GM23338 (cell line): Measurements from ENCODE around the gene HNF1A. TPM values are rescaled to one million over a fixed set of nuclear protein-coding genes. Genes with fewer than 3 reads are reported as not detected.

Experiments used
- ATAC-seq: fragments of 200-7000 bp; cut with Tn5 transposase; 3 replicates; pipeline ENCODE4 v1.9.1; 2020
- DNase-seq: peaks from one replicate; pipeline ENCODE4 v3.0.0-alpha.2; 2015; ENCODE audit warnings: low spot score
- H2AFZ ChIP-seq: fragments of 200-600 bp; sonication (generic); 2 replicates; pipeline ENCODE4 v1.8.0; 2016; ENCODE audit warnings: antibody characterized with exemption, mild to moderate bottlenecking, moderate library complexity
- H3F3A ChIP-seq: fragments of 200-600 bp; sonication (generic); replicated peaks from 2 replicates; pipeline ENCODE4 v1.8.0; 2017; ENCODE audit warnings: antibody characterized with exemption, mixed run types, low read depth
- H3K27ac ChIP-seq: fragments of 200-600 bp; sonication (generic); 2 replicates; pipeline ENCODE4 v1.6.1; 2016; ENCODE audit warnings: low read depth
- H3K27me3 ChIP-seq: fragments of 200-600 bp; sonication (generic); 2 replicates; pipeline ENCODE4 v1.8.0; 2016; ENCODE audit warnings: mild to moderate bottlenecking, mixed run types, moderate library complexity; ENCODE audit not compliant: insufficient read depth
- H3K36me3 ChIP-seq: fragments of 200-600 bp; sonication (generic); 2 replicates; pipeline ENCODE4 v1.8.0; 2016; ENCODE audit warnings: mild to moderate bottlenecking; ENCODE audit not compliant: insufficient read depth
- H3K4me1 ChIP-seq: fragments of 200-600 bp; sonication (generic); 2 replicates; pipeline ENCODE4 v1.8.0; 2016; ENCODE audit warnings: mild to moderate bottlenecking, moderate library complexity; ENCODE audit not compliant: insufficient read depth
- H3K4me2 ChIP-seq: fragments of 200-600 bp; sonication (generic); 2 replicates; pipeline ENCODE4 v1.7.1; 2017; ENCODE audit warnings: mixed run types
- H3K4me3 ChIP-seq: fragments of 200-600 bp; sonication (generic); 2 replicates; pipeline ENCODE4 v1.6.1; 2016; ENCODE audit warnings: mixed run types
- H3K79me2 ChIP-seq: fragments of 200-600 bp; sonication (generic); replicated peaks from 2 replicates; pipeline ENCODE4 v1.8.0; 2017; ENCODE audit warnings: mild to moderate bottlenecking; ENCODE audit not compliant: insufficient read depth
- H3K9me2 ChIP-seq: fragments of 200-600 bp; sonication (generic); 2 replicates; pipeline ENCODE4 v1.8.0; 2017; ENCODE audit not compliant: insufficient read depth
- H4K20me1 ChIP-seq: fragments of 200-600 bp; sonication (generic); replicated peaks from 2 replicates; pipeline ENCODE4 v1.8.0; 2017; ENCODE audit warnings: mild to moderate bottlenecking; ENCODE audit not compliant: insufficient read depth
- H3K27ac Mint-ChIP-seq: 2 replicates; pipeline ENCODE4 v1.8.0; 2020; ENCODE audit warnings: inconsistent platforms, mild to moderate bottlenecking, moderate library complexity, mixed read lengths
- H3K27me3 Mint-ChIP-seq: 3 replicates; pipeline ENCODE4 v1.8.0; 2022; ENCODE audit warnings: low read depth, mild to moderate bottlenecking, moderate library complexity, mixed read lengths, inconsistent platforms; ENCODE audit not compliant: insufficient read depth, poor library complexity
- H3K36me3 Mint-ChIP-seq: 3 replicates; pipeline ENCODE4 v1.8.0; 2021; ENCODE audit warnings: low read depth, mild to moderate bottlenecking, inconsistent platforms, moderate library complexity, mixed read lengths
- H3K4me1 Mint-ChIP-seq: 3 replicates; pipeline ENCODE4 v1.8.0; 2020; ENCODE audit warnings: mild to moderate bottlenecking, inconsistent platforms, mixed read lengths
- H3K4me3 Mint-ChIP-seq: 3 replicates; pipeline ENCODE4 v1.8.0; 2021; ENCODE audit warnings: moderate library complexity, mild to moderate bottlenecking, inconsistent platforms, mixed read lengths
- H3K9me3 Mint-ChIP-seq: 3 replicates; pipeline ENCODE4 v1.8.0; 2020; ENCODE audit warnings: moderate library complexity, mild to moderate bottlenecking, inconsistent platforms, mixed read lengths
- CREB1 ChIP-seq: fragments of 250-450 bp; sonication (Bioruptor Pico); IDR thresholded peaks from 2 replicates; pipeline ENCODE4 v1.5.0; 2020; ENCODE audit warnings: low read depth, mild to moderate bottlenecking, moderate library complexity
- EZH2 ChIP-seq: fragments of 200-600 bp; sonication (generic); IDR thresholded peaks from one replicate; pipeline ENCODE4 v1.8.0; 2017; ENCODE audit warnings: antibody characterized with exemption, mild to moderate bottlenecking, low read depth; ENCODE audit not compliant: unreplicated experiment
- EZH2phosphoT487 ChIP-seq: fragments of 200-600 bp; sonication (generic); IDR thresholded peaks from one replicate; pipeline ENCODE4 v1.8.1; 2018; ENCODE audit warnings: antibody characterized with exemption; ENCODE audit not compliant: unreplicated experiment
- JUNB ChIP-seq: IDR thresholded peaks from one replicate; pipeline ENCODE4 v1.6.1; 2016; ENCODE audit warnings: antibody characterized with exemption; ENCODE audit not compliant: unreplicated experiment
- NANOG ChIP-seq: IDR thresholded peaks from 2 replicates; pipeline ENCODE4 v1.6.1; 2016; ENCODE audit warnings: antibody characterized with exemption, borderline replicate concordance
- POLR2AphosphoS5 ChIP-seq: IDR thresholded peaks from 2 replicates; pipeline ENCODE4 v1.6.1; 2016; ENCODE audit warnings: antibody characterized with exemption, low read depth
- STAT1 ChIP-seq: IDR thresholded peaks from one replicate; pipeline ENCODE4 v1.6.1; 2016; ENCODE audit warnings: antibody characterized with exemption; ENCODE audit not compliant: unreplicated experiment
- polyA plus RNA-seq: library from polyadenylated mRNA; unstranded; fragments of >200 nt; fragmentation: Nextera tagmentation; extraction: Ambion mirVana; gene quantifications from 2 replicates; pipeline ENCODE4 v1.2.1, GENCODE V29; 2016
- total RNA-seq: library from RNA; depleted of rRNA; stranded (reverse); fragments of >200 nt; shearing (Covaris generic); gene quantifications from 2 replicates; pipeline ENCODE4 v1.2.3, GENCODE V29; 2014
- TF ChIP-seq, protein P1 (sequence below): IDR thresholded peaks from one replicate; pipeline ENCODE4 v1.6.1; 2018; ENCODE audit warnings: antibody characterized with exemption; ENCODE audit not compliant: unreplicated experiment
- TF ChIP-seq, protein P2 (sequence below): fragments of 250-450 bp; sonication (Bioruptor Pico); IDR thresholded peaks from 2 replicates; pipeline ENCODE4 v1.5.0; 2020; ENCODE audit warnings: mild to moderate bottlenecking, moderate library complexity
- TF ChIP-seq, protein P3 (sequence below), 2 experiments: fragments of 200-600 bp in 1 of 2; sonication (generic) in 1 of 2; conservative IDR thresholded peaks; 2 replicates each; pipeline versions ENCODE4 v1.5.1 to v1.6.1; 2016 to 2017; ENCODE audit warnings: antibody characterized with exemption in 2 of 2, low read depth in 2 of 2, mild to moderate bottlenecking in 2 of 2, moderate library complexity in 1 of 2

The HNF1A gene
- total and polyA plus RNA-seq, 2 experiments from 2014 or later: 0.11 TPM; not detected in 1

DNA sequence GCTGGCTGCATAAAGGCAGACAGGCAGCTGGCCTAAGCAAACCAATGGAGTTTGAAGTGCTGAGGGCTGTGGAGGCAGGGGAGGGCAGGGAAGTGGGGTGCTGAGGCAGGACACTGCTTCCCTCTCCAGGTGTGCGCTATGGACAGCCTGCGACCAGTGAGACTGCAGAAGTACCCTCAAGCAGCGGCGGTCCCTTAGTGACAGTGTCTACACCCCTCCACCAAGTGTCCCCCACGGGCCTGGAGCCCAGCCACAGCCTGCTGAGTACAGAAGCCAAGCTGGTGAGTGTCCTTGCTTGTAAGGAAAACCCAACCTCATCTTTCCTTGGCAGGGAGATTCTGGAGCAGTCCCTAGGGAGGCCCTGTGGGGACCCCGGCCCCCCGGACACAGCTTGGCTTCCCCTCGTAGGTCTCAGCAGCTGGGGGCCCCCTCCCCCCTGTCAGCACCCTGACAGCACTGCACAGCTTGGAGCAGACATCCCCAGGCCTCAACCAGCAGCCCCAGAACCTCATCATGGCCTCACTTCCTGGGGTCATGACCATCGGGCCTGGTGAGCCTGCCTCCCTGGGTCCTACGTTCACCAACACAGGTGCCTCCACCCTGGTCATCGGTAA, 17.9 kb downstream of the HNF1A start:
- no peak overlapping the region for H3K27ac ChIP-seq
- H3K27me3 ChIP-seq: no peaks in the 10 kb centered on the region
- no peak overlapping the region for H3K27ac Mint-ChIP-seq
- no peak overlapping the region for H3K4me3 Mint-ChIP-seq
- H3K4me2 ChIP-seq: no peak overlapping the region
- peaks cover 7% of the 10 kb centered on the region for H3K27me3 Mint-ChIP-seq
- DNase-seq: no peak
- no peak overlapping the region for H2AFZ ChIP-seq
- no peaks in the 10 kb centered on the region for H3K9me2 ChIP-seq
- ATAC-seq: no peak
- H3K36me3 ChIP-seq: no peaks in the 10 kb centered on the region
- TF ChIP-seq NANOG: no peak
- TF ChIP-seq EZH2: no peak
- no peak for TF ChIP-seq STAT1
- no peak for TF ChIP-seq POLR2AphosphoS5
- TF ChIP-seq, protein P1, sequence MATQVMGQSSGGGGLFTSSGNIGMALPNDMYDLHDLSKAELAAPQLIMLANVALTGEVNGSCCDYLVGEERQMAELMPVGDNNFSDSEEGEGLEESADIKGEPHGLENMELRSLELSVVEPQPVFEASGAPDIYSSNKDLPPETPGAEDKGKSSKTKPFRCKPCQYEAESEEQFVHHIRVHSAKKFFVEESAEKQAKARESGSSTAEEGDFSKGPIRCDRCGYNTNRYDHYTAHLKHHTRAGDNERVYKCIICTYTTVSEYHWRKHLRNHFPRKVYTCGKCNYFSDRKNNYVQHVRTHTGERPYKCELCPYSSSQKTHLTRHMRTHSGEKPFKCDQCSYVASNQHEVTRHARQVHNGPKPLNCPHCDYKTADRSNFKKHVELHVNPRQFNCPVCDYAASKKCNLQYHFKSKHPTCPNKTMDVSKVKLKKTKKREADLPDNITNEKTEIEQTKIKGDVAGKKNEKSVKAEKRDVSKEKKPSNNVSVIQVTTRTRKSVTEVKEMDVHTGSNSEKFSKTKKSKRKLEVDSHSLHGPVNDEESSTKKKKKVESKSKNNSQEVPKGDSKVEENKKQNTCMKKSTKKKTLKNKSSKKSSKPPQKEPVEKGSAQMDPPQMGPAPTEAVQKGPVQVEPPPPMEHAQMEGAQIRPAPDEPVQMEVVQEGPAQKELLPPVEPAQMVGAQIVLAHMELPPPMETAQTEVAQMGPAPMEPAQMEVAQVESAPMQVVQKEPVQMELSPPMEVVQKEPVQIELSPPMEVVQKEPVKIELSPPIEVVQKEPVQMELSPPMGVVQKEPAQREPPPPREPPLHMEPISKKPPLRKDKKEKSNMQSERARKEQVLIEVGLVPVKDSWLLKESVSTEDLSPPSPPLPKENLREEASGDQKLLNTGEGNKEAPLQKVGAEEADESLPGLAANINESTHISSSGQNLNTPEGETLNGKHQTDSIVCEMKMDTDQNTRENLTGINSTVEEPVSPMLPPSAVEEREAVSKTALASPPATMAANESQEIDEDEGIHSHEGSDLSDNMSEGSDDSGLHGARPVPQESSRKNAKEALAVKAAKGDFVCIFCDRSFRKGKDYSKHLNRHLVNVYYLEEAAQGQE: no peak
- TF ChIP-seq, protein P2, sequence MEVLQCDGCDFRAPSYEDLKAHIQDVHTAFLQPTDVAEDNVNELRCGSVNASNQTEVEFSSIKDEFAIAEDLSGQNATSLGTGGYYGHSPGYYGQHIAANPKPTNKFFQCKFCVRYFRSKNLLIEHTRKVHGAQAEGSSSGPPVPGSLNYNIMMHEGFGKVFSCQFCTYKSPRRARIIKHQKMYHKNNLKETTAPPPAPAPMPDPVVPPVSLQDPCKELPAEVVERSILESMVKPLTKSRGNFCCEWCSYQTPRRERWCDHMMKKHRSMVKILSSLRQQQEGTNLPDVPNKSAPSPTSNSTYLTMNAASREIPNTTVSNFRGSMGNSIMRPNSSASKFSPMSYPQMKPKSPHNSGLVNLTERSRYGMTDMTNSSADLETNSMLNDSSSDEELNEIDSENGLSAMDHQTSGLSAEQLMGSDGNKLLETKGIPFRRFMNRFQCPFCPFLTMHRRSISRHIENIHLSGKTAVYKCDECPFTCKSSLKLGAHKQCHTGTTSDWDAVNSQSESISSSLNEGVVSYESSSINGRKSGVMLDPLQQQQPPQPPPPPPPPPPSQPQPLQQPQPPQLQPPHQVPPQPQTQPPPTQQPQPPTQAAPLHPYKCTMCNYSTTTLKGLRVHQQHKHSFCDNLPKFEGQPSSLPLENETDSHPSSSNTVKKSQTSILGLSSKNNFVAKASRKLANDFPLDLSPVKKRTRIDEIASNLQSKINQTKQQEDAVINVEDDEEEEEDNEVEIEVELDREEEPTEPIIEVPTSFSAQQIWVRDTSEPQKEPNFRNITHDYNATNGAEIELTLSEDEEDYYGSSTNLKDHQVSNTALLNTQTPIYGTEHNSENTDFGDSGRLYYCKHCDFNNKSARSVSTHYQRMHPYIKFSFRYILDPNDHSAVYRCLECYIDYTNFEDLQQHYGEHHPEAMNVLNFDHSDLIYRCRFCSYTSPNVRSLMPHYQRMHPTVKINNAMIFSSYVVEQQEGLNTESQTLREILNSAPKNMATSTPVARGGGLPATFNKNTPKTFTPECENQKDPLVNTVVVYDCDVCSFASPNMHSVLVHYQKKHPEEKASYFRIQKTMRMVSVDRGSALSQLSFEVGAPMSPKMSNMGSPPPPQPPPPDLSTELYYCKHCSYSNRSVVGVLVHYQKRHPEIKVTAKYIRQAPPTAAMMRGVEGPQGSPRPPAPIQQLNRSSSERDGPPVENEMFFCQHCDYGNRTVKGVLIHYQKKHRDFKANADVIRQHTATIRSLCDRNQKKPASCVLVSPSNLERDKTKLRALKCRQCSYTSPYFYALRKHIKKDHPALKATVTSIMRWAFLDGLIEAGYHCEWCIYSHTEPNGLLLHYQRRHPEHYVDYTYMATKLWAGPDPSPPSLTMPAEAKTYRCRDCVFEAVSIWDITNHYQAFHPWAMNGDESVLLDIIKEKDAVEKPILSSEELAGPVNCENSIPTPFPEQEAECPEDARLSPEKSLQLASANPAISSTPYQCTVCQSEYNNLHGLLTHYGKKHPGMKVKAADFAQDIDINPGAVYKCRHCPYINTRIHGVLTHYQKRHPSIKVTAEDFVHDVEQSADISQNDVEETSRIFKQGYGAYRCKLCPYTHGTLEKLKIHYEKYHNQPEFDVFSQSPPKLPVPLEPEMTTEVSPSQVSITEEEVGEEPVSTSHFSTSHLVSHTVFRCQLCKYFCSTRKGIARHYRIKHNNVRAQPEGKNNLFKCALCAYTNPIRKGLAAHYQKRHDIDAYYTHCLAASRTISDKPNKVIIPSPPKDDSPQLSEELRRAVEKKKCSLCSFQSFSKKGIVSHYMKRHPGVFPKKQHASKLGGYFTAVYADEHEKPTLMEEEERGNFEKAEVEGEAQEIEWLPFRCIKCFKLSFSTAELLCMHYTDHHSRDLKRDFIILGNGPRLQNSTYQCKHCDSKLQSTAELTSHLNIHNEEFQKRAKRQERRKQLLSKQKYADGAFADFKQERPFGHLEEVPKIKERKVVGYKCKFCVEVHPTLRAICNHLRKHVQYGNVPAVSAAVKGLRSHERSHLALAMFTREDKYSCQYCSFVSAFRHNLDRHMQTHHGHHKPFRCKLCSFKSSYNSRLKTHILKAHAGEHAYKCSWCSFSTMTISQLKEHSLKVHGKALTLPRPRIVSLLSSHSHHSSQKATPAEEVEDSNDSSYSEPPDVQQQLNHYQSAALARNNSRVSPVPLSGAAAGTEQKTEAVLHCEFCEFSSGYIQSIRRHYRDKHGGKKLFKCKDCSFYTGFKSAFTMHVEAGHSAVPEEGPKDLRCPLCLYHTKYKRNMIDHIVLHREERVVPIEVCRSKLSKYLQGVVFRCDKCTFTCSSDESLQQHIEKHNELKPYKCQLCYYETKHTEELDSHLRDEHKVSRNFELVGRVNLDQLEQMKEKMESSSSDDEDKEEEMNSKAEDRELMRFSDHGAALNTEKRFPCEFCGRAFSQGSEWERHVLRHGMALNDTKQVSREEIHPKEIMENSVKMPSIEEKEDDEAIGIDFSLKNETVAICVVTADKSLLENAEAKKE (CRISPR knock-in tag): no peak
- TF ChIP-seq, protein P3, sequence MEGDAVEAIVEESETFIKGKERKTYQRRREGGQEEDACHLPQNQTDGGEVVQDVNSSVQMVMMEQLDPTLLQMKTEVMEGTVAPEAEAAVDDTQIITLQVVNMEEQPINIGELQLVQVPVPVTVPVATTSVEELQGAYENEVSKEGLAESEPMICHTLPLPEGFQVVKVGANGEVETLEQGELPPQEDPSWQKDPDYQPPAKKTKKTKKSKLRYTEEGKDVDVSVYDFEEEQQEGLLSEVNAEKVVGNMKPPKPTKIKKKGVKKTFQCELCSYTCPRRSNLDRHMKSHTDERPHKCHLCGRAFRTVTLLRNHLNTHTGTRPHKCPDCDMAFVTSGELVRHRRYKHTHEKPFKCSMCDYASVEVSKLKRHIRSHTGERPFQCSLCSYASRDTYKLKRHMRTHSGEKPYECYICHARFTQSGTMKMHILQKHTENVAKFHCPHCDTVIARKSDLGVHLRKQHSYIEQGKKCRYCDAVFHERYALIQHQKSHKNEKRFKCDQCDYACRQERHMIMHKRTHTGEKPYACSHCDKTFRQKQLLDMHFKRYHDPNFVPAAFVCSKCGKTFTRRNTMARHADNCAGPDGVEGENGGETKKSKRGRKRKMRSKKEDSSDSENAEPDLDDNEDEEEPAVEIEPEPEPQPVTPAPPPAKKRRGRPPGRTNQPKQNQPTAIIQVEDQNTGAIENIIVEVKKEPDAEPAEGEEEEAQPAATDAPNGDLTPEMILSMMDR (conservative IDR thresholded peaks at IDR 0.05; ENCODE audit: low read depth in 2 of 2): no peak
- no peak for TF ChIP-seq JUNB
- TF ChIP-seq EZH2phosphoT487: no peak
- TF ChIP-seq CREB1 (CRISPR knock-in tag): no peak
- no peaks in the 10 kb centered on the region for H3K79me2 ChIP-seq
- H3K4me3 ChIP-seq: no peak overlapping the region
- H4K20me1 ChIP-seq: no peaks in the 10 kb centered on the region
- peaks cover 2% of the 10 kb centered on the region; the same call in 2 of the 3 replicates for H3K4me1 Mint-ChIP-seq
- H3K9me3 Mint-ChIP-seq: no peaks in the 10 kb centered on the region; the same call in 2 of the 3 replicates
- H3K4me1 ChIP-seq: peaks cover 4% of the 10 kb centered on the region; the same call in 1 of the 2 replicates
- no peaks in the 10 kb centered on the region for H3F3A ChIP-seq
- H3K36me3 Mint-ChIP-seq: no peaks in the 10 kb centered on the region; the same call in 2 of the 3 replicates
